Loucy (cell line): ENCODE measurements around the gene MMP12.

Experiments
- EZH2phosphoT487 ChIP-seq: fragments of 200-600 bp; IDR thresholded peaks from 2 replicates; pipeline ENCODE4 v1.6.1; 2018; ENCODE audit warnings: antibody characterized with exemption, mild to moderate bottlenecking, moderate library complexity, borderline replicate concordance
- TF ChIP-seq, protein P1 (sequence below): fragments of 200-600 bp; sonication (generic); conservative IDR thresholded peaks from 2 replicates; pipeline ENCODE4 v1.5.1; 2014; ENCODE audit warnings: mild to moderate bottlenecking, antibody characterized with exemption, low read length

DNA sequence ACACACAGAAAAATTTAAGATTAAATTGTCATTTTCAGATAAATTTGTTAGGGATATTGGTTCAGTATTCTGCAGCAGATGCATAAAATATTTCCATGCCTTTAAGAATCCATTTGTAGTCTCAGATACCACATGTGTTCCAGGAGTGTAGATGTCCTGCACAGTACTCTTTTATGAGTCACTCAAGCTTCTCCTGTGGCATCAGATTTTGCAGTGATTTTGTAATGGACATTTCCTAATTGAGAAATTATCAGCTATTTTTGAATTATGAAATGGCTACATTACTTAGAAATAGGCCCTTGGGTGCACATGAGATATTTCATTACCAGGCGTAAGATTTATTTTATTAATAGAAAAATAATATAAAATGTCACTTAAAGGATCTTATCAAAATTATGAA, 50.2 kb downstream of the MMP12 start:
- TF ChIP-seq, protein P1, sequence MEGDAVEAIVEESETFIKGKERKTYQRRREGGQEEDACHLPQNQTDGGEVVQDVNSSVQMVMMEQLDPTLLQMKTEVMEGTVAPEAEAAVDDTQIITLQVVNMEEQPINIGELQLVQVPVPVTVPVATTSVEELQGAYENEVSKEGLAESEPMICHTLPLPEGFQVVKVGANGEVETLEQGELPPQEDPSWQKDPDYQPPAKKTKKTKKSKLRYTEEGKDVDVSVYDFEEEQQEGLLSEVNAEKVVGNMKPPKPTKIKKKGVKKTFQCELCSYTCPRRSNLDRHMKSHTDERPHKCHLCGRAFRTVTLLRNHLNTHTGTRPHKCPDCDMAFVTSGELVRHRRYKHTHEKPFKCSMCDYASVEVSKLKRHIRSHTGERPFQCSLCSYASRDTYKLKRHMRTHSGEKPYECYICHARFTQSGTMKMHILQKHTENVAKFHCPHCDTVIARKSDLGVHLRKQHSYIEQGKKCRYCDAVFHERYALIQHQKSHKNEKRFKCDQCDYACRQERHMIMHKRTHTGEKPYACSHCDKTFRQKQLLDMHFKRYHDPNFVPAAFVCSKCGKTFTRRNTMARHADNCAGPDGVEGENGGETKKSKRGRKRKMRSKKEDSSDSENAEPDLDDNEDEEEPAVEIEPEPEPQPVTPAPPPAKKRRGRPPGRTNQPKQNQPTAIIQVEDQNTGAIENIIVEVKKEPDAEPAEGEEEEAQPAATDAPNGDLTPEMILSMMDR: no peak
- TF ChIP-seq EZH2phosphoT487: no peak
